ENCODE results near the gene STARD6. TPM values are rescaled to one million over a fixed set of nuclear protein-coding genes. Genes with fewer than 3 reads are reported as not detected.
A peak's percentile ranks its signal among the peaks of the same experiment; 100 is the strongest.

Gene STARD6
- polyA plus RNA-seq, 1 of the 3 experiments (the other 2 are of a cell fraction), result not detected

GRCh38 chr18:54357660-54358494 lies at the start of gene STARD6, which contains the start of gene C18orf54 (continued):
- TF ChIP-seq GABPA (IDR thresholded peaks at IDR 0.05; ENCODE audit: low read depth), result 0 out of 2 replicates have a peak, but pooled peaks have one; percentile 15
- no peak for TF ChIP-seq ZBTB33 (IDR thresholded peaks at IDR 0.05; ENCODE audit: borderline replicate concordance, low read depth)
- peak; percentile 67 for TF ChIP-seq CHD2 (IDR thresholded peaks at IDR 0.05; ENCODE audit: low read length, partially characterized antibody)
- peak; percentile 95 for TF ChIP-seq NRF1 (IDR thresholded peaks at IDR 0.05; ENCODE audit: low read depth, low read length)
- TF ChIP-seq CTCF (IDR thresholded peaks at IDR 0.05), result peak; percentile 66
- peak; percentile 60; the same call in 1 of the 2 replicates for TF ChIP-seq MAX (IDR thresholded peaks at IDR 0.05; ENCODE audit: low read depth)
- TF ChIP-seq YY1 (IDR thresholded peaks at IDR 0.05; ENCODE audit: low read depth), result peak; percentile 93

GRCh38 chr18:54405290-54405689 lies 47.6 kb upstream of the STARD6 start:
- no peak overlapping the region for H3K27ac ChIP-seq (ENCODE audit: low read depth in 2 of 2, low read length in 1 of 2)
- POLR2A ChIA-PET, result no interaction called here
- TF ChIP-seq GATA2 (CRISPR knock-in tag; IDR thresholded peaks at IDR 0.05) (no peak), SMC3 (IDR thresholded peaks at IDR 0.05; ENCODE audit: low read depth, low read length) (no peak), POLR2AphosphoS5 (IDR thresholded peaks at IDR 0.05; ENCODE audit: low read depth, low read length) (no peak), ZBTB33 (IDR thresholded peaks at IDR 0.05; ENCODE audit: borderline replicate concordance, low read depth) (no peak), FOXM1 (IDR thresholded peaks at IDR 0.05; ENCODE audit: low read depth) (no peak), SIN3A (IDR thresholded peaks at IDR 0.05; ENCODE audit: borderline replicate concordance, low read depth, low read length) (no peak), USF2 (IDR thresholded peaks at IDR 0.05; ENCODE audit: borderline replicate concordance, low read depth, low read length) (no peak), TAF1 (IDR thresholded peaks at IDR 0.05; ENCODE audit: borderline replicate concordance, low read depth, low read length) (no peak), NFIC (IDR thresholded peaks at IDR 0.05; ENCODE audit: borderline replicate concordance) (no peak), JUND (IDR thresholded peaks at IDR 0.05) (no peak), REST (IDR thresholded peaks at IDR 0.05; ENCODE audit: low read depth, low read length) (no peak), EP300 (IDR thresholded peaks at IDR 0.05; ENCODE audit: borderline replicate concordance in 1 of 2, low read depth in 1 of 2, low read length in 1 of 2) (no peak), RXRA (IDR thresholded peaks at IDR 0.05; ENCODE audit: borderline replicate concordance, low read depth) (no peak)

More at GRCh38 chr18:54405290-54405689, 47.6 kb upstream of the STARD6 start:
- Histone ChIP-seq H3K9ac (no peak overlapping the region), H3K27me3 (ENCODE audit: insufficient read depth) (no peaks in the 10 kb centered on the region), H3F3A (replicated peaks; ENCODE audit: insufficient read depth) (no peaks in the 10 kb centered on the region), H3K4me3 (ENCODE audit: low read depth in 2 of 2, low read length in 1 of 2) (no peak overlapping the region), H3K79me2 (ENCODE audit: insufficient read depth) (no peaks in the 10 kb centered on the region), H4K20me1 (ENCODE audit: insufficient read depth) (no peaks in the 10 kb centered on the region), H3K9me3 (no peaks in the 10 kb centered on the region), H3K4me1 (ENCODE audit: control insufficient read depth in 1 of 2, insufficient read depth in 2 of 2, low read depth in 1 of 2, low read length in 1 of 2) (no peaks in the 10 kb centered on the region), H2AFZ (ENCODE audit: low read depth) (no peak overlapping the region), H3K36me3 (replicated peaks in 1 of 2; ENCODE audit: control insufficient read depth in 1 of 2, insufficient read depth in 2 of 2, low read length in 1 of 2) (no peaks in the 10 kb centered on the region), H3K9me2 (no peaks in the 10 kb centered on the region), H3K4me2 (no peak overlapping the region)
- CTCF ChIA-PET, result interaction anchor here (1.2 to 1.5 kb wide), 2 partner anchors 13 to 38 kb away, joined by 3 to 4 read pairs; no protein-coding TSS in a partner anchor
- no peak for DNase-seq

Measured in SK-N-SH (cell line).